Breast epithelium (tissue), 3 donors: ENCODE data around the gene UNC93B1.

Experiments used
- POLR2AphosphoS5 ChIP-seq, 3 donors: sonication (generic); formaldehyde crosslinking; IDR thresholded peaks; one replicate each; pipeline ENCODE4 v1.6.1; 2017; ENCODE audit warnings: antibody characterized with exemption in 3 of 3
- TF ChIP-seq, protein P1 (sequence below), 3 donors: fragments of 450-650 bp; IDR thresholded peaks; one replicate each; pipeline ENCODE4 v1.5.1; 2016 to 2017; ENCODE audit warnings: antibody characterized with exemption in 3 of 3, mild to moderate bottlenecking in 3 of 3, moderate library complexity in 3 of 3

GRCh38 chr11:68021167-68021787, 17.4 kb upstream of the UNC93B1 start:
- TF ChIP-seq, protein P1, sequence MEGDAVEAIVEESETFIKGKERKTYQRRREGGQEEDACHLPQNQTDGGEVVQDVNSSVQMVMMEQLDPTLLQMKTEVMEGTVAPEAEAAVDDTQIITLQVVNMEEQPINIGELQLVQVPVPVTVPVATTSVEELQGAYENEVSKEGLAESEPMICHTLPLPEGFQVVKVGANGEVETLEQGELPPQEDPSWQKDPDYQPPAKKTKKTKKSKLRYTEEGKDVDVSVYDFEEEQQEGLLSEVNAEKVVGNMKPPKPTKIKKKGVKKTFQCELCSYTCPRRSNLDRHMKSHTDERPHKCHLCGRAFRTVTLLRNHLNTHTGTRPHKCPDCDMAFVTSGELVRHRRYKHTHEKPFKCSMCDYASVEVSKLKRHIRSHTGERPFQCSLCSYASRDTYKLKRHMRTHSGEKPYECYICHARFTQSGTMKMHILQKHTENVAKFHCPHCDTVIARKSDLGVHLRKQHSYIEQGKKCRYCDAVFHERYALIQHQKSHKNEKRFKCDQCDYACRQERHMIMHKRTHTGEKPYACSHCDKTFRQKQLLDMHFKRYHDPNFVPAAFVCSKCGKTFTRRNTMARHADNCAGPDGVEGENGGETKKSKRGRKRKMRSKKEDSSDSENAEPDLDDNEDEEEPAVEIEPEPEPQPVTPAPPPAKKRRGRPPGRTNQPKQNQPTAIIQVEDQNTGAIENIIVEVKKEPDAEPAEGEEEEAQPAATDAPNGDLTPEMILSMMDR (IDR thresholded peaks at IDR 0.05): peak in 2 of 3 donors; percentile 28 to 50
- TF ChIP-seq POLR2AphosphoS5 (IDR thresholded peaks at IDR 0.05): no peak
